WTC11 (cell line): ENCODE data around the gene TCHH. TPM values are rescaled to one million over a fixed set of nuclear protein-coding genes. Genes with fewer than 3 reads are reported as not detected.
"Not testable (repeated sequence)": the region's sequence is repeated elsewhere in the genome, so short reads cannot be mapped to it uniquely, and the experiment has no call there.

Source experiments
- ATAC-seq: fragments of 200-7000 bp; cut with Tn5 transposase; 2 replicates; pipeline ENCODE4 v1.10.0; 2021; ENCODE audit warnings: mild to moderate bottlenecking, moderate library complexity
- CTCF ChIA-PET: fragments of 300-600 bp; sonication (Branson Sonifier 250); formaldehyde crosslinking; loops from one replicate; lab custom pipeline; 2021; ENCODE audit warnings: antibody characterized with exemption; lab: Charles Lee
- POLR2A ChIA-PET: fragments of 350-600 bp; sonication (Branson Sonifier 250); formaldehyde crosslinking; loops from one replicate; lab custom pipeline; 2021; ENCODE audit warnings: antibody characterized with exemption; lab: Charles Lee
- DNase-seq: peaks from one replicate; pipeline ENCODE4 v3.0.0; 2021; ENCODE audit warnings: low spot score
- H3K27ac Mint-ChIP-seq: 2 replicates; pipeline ENCODE4 v1.8.0; 2021; ENCODE audit warnings: mixed read lengths
- H3K27me3 Mint-ChIP-seq: 2 replicates; pipeline ENCODE4 v1.8.0; 2021; ENCODE audit warnings: low read depth, mild to moderate bottlenecking, moderate library complexity, mixed read lengths
- H3K36me3 Mint-ChIP-seq: 2 replicates; pipeline ENCODE4 v1.8.0; 2021; ENCODE audit warnings: mixed read lengths
- H3K4me1 Mint-ChIP-seq: 2 replicates; pipeline ENCODE4 v1.8.0; 2022; ENCODE audit warnings: mixed read lengths
- H3K4me3 Mint-ChIP-seq: 2 replicates; pipeline ENCODE4 v1.8.0; 2021; ENCODE audit warnings: mild to moderate bottlenecking, moderate library complexity, mixed read lengths
- H3K9me3 Mint-ChIP-seq: 2 replicates; pipeline ENCODE4 v1.8.0; 2021; ENCODE audit warnings: mixed read lengths
- ATF6 ChIP-seq: sonication (generic); formaldehyde crosslinking; IDR thresholded peaks from 2 replicates; pipeline ENCODE4 v1.8.1; 2023; ENCODE audit warnings: mild to moderate bottlenecking, missing genetic modification reagents
- CREB1 ChIP-seq: sonication (generic); formaldehyde crosslinking; IDR thresholded peaks from 2 replicates; pipeline ENCODE4 v1.8.0; 2023; ENCODE audit warnings: mild to moderate bottlenecking, missing genetic modification reagents
- CTCF ChIP-seq: fragments of 200-600 bp; IDR thresholded peaks from 2 replicates; pipeline ENCODE4 v1.8.0; 2022; ENCODE audit warnings: antibody characterized with exemption
- EMX1 ChIP-seq: fragments of 250-450 bp; sonication (Bioruptor Pico); IDR thresholded peaks from 2 replicates; pipeline ENCODE4 v1.8.0; 2021; ENCODE audit warnings: mild to moderate bottlenecking
- NR3C1 ChIP-seq: sonication (generic); formaldehyde crosslinking; conservative IDR thresholded peaks from 2 replicates; pipeline ENCODE4 v1.8.1; 2023; ENCODE audit warnings: low read depth, mild to moderate bottlenecking, missing genetic modification reagents
- PRDM15 ChIP-seq: sonication (generic); formaldehyde crosslinking; IDR thresholded peaks from 2 replicates; pipeline ENCODE4 v1.8.0; 2022; ENCODE audit warnings: missing genetic modification reagents
- PREB ChIP-seq: sonication (generic); formaldehyde crosslinking; IDR thresholded peaks from 2 replicates; pipeline ENCODE4 v1.8.1; 2022; ENCODE audit warnings: mild to moderate bottlenecking, missing genetic modification reagents, moderate library complexity, borderline replicate concordance
- ZMAT4 ChIP-seq: fragments of 250-450 bp; sonication (Bioruptor Pico); IDR thresholded peaks from 2 replicates; pipeline ENCODE4 v1.9.0; 2021; ENCODE audit warnings: mild to moderate bottlenecking
- ZNF232 ChIP-seq: sonication (generic); formaldehyde crosslinking; IDR thresholded peaks from 2 replicates; pipeline ENCODE4 v1.8.0; 2022; ENCODE audit warnings: mild to moderate bottlenecking, missing genetic modification reagents
- ZNF396 ChIP-seq: fragments of 250-450 bp; sonication (Bioruptor Pico); IDR thresholded peaks from 2 replicates; pipeline ENCODE4 v1.8.0; 2021; ENCODE audit warnings: mild to moderate bottlenecking, moderate library complexity, borderline replicate concordance
- ZNF423 ChIP-seq: fragments of 250-450 bp; sonication (Bioruptor Pico); IDR thresholded peaks from 2 replicates; pipeline ENCODE4 v2.1.2; 2022; ENCODE audit warnings: mild to moderate bottlenecking, moderate library complexity
- total RNA-seq: library from RNA; stranded (reverse); gene quantifications from 3 replicates; pipeline ENCODE4 v1.2.3, GENCODE V29; 2021

Gene TCHH
- total RNA-seq, 1 experiment from 2014 or later: 0.04 TPM

GRCh38 chr1:152145769-152146168 lies 30.5 kb upstream of the TCHH start:
- TF ChIP-seq EMX1 (no peak), NR3C1 (CRISPR knock-in tag) (no peak), ZNF232 (CRISPR knock-in tag) (no peak), ATF6 (CRISPR knock-in tag) (no peak), PREB (CRISPR knock-in tag) (no peak), ZMAT4 (CRISPR knock-in tag) (no peak)
- Mint-ChIP-seq H3K36me3 (peaks cover 37% of the 10 kb centered on the region), H3K4me3 (no peak overlapping the region), H3K27ac (no peak overlapping the region), H3K9me3 (peaks cover 65% of the 10 kb centered on the region), H3K4me1 (no peaks in the 10 kb centered on the region), H3K27me3 (peaks cover 23% of the 10 kb centered on the region)
- CTCF ChIA-PET: no interaction called here
- ATAC-seq (no peak), DNase-seq (no peak)
- POLR2A ChIA-PET: no interaction called here

GRCh38 chr1:152144674-152145183 lies 29.5 kb upstream of the TCHH start:
- POLR2A ChIA-PET, CTCF ChIA-PET, H3K27ac Mint-ChIP-seq, H3K4me1 Mint-ChIP-seq, DNase-seq, H3K4me3 Mint-ChIP-seq, ATAC-seq: not testable (repeated sequence)
- H3K27me3 Mint-ChIP-seq: peaks cover 24% of the 10 kb centered on the region
- H3K36me3 Mint-ChIP-seq: peaks cover 33% of the 10 kb centered on the region
- peaks cover 60% of the 10 kb centered on the region for H3K9me3 Mint-ChIP-seq

GRCh38 chr1:152143150-152143887 lies 28.1 kb upstream of the TCHH start:
- ChIA-PET CTCF (no interaction called here), POLR2A (no interaction called here)
- TF ChIP-seq ZNF396 (CRISPR knock-in tag): no peak
- Mint-ChIP-seq H3K36me3 (peaks cover 22% of the 10 kb centered on the region), H3K4me1 (no peaks in the 10 kb centered on the region), H3K27me3 (peaks cover 21% of the 10 kb centered on the region), H3K27ac (no peak overlapping the region), H3K9me3 (peaks cover 58% of the 10 kb centered on the region), H3K4me3 (no peak overlapping the region)
- DNase-seq (no peak), ATAC-seq (no peak)

- POLR2A ChIA-PET: no interaction called here
- H3K4me3 Mint-ChIP-seq: no peak overlapping the region
- CTCF ChIA-PET: interaction anchor here (0.6 to 1.5 kb wide), 6 partner anchors 12 to 299 kb away, joined by 3 to 5 read pairs (median 3); no protein-coding TSS in a partner anchor
- H3K27ac Mint-ChIP-seq: no peak overlapping the region
- DNase-seq: peak; percentile 38
- no peaks in the 10 kb centered on the region for H3K4me1 Mint-ChIP-seq
- TF ChIP-seq PRDM15: no peak
- TF ChIP-seq CTCF: peak; percentile 41; the same call in 1 of the 2 replicates
- no peak for TF ChIP-seq CREB1 (CRISPR knock-in tag)
- TF ChIP-seq ZNF423 (CRISPR knock-in tag): no peak
- TF ChIP-seq, all 79 proteins: peak for 1
- peak; percentile 65; the same call in 1 of the 2 replicates for ATAC-seq
- H3K27me3 Mint-ChIP-seq: peaks cover 26% of the 10 kb centered on the region
- H3K36me3 Mint-ChIP-seq: peaks cover 16% of the 10 kb centered on the region
- H3K9me3 Mint-ChIP-seq: peaks cover 62% of the 10 kb centered on the region
Measured at GRCh38 chr1:152141971-152142584, 26.8 kb upstream of the TCHH start.
